Measurements from ENCODE around the gene KIF5C. TPM values are rescaled to one million over a fixed set of nuclear protein-coding genes. Genes with fewer than 3 reads are reported as not detected.
"Not testable (repeated sequence)": the region's sequence is repeated elsewhere in the genome, so short reads cannot be mapped to it uniquely, and the experiment has no call there.

The KIF5C gene
- total RNA-seq (2014; rRNA removed; shearing (Covaris generic)), result 0.12 and 0.29 TPM in 2 replicates

DNA sequence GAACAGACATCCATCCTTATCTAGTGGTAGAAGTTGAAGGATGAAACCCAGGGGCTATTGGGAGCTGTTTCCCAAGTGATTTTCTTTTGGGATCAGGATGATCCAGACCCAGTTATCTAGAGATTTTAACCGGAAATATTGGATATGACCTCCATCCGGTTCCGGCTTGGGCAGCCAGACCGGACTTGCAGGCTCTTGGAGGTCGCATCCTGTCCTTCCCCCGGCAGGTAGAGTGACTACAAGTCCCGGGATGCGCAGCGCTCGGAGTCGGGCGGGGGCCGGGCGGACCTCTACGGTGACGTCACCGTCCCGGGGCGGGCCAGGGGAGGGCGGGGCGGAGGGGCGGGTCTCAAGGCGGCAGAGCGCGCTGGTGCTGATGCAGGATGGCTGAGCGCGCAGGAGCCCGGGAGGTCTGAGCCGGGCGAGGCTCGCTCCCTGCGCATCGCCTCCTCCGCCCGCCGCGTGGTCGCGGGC, at the start of gene KIF5C:
TSS of gene KIF5C (plus strand) at position 360 of the 474 bp plus-strand sequence. CDS start 391 bp downstream, outside the sequence.
- DNase-seq (ENCODE audit: low read depth), result peak; percentile 78

DNA sequence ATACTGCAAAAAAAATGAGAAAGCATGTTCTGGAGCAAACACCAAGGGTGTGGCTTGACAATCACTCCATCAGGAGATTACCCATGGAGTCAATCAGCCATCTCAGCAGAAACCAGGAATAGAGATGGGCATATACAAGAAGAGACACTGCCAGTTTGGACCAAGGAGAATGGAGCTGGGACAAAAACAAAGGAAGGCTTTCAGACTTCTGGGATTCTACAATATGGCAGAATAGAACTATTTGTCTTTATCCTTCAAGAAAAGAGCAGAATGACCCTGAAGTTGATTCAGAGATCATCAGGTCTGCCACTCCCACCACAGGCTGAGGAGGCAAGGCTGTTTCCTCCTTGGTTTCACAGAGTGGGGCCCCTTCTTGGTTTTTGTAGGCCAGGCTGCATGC, 48.2 kb upstream of the KIF5C start:
- DNase-seq (ENCODE audit: low read depth), result no peak

DNA sequence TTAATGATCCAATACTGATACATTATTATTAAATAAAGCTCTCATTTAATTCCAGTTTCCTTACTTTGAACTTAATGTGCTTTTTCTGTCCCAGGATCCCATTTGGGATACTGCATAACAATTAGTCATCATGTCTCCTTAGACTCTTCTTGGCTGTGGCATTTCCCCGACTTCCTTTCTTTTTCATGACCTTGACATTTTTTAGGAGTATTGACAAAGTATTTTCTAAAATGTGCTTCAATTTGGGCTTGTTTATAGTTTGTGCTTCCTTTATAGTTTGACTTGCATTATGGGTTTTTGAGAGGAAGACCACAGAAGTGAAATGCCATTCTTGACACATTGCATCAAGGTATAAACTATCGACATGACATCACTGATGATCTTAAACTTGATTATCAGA, 46.1 kb upstream of the KIF5C start:
- no peak for DNase-seq (ENCODE audit: low read depth)

DNA sequence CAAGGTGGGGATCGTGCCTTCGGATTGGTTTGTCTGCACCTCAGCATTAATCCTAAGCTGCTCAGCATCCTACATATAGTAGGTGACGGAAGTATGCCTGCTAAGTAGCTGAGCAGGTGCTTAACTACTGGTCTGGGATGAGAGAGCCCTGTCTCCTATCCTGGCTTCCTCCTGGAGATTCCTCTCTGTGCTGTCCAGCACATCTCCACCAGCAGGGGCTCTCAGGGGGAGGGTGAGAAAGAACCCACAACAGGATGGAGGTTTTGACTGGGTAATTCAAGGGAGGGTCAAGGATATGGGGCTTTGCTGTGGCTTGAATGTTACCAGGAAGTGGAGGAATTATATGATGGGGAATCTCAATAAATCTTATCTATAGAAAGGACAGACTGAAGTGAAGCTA, 45.4 kb upstream of the KIF5C start:
- DNase-seq (ENCODE audit: low read depth), result no peak

DNA sequence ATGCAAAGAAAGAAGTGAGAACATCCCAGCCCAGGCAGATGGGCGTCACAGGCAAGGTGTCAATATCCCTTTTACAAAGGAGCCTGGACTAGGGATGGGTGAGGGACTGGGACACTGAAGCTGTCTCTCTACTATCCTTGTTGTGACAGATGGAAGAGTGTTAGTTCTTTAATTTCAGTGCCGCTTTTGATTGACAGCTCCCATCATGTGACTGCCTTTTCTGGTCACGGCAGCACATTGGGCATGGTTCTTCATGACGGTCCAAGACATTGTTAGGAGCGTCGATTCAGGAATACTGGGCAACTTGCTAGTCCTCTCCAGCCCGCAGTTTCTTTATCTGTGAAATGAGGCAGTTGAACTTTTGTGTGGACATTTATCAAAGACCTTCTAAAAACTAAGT, 42.4 kb upstream of the KIF5C start:
- DNase-seq (ENCODE audit: low read depth), result no peak

DNA sequence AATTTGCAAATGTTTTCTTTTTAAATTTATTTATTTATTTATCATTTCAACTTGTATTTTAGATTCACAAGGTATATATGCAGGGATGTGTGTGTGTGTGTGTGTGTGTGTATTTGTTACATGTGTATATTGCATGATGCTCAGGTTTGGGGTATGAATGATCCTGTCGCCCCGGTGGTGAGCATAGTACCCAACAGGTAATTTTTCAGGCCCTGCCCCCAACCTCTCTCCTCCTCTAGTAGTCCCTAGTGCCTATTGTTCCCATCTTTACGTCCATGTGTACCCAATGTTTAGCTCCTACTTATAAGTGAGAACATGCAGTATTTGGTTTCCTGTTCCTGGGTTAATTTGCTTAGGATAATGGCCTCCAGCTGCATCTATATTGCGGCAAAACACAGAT, 33.0 kb upstream of the KIF5C start:
- DNase-seq (ENCODE audit: low read depth), result no peak

DNA sequence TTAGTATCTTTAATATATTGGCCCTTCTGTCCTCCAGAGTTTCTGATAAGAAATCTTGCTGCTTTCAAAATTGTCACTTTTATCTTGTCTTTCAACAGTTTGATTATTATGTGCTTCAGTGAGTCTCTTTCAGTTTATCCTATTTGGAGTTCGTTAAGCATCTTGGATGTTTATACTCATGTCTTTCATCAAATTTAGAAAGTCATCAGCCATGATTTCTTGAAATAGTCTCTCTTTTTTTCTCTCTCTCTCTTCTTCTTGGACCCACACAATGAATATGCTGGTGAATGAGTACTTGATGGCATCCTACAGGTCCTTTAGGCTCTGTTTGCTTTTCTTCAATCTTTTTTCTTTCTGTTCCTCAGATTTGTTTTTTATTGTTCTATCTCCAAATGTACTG, 26.9 kb upstream of the KIF5C start:
- DNase-seq (ENCODE audit: low read depth), result no peak

DNA sequence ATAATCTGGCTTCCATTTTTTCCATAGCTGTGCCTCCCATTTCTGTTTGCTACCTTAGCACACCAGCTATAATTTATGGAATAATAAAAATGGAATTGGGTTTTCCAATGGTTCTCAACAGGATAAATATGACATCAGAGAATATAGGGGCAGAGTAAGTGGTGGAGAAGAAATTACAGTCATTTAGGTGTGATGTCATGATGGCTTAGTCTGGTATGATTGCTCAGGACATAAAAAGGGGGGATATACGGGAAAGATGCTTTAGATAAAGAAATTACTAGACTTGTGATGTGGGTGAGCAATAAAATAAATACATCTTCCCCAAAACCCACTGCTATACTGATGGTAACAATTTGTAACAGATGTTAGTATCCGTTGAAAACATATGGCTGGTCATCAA, 21.6 kb upstream of the KIF5C start:
- DNase-seq (ENCODE audit: low read depth), result no peak

DNA sequence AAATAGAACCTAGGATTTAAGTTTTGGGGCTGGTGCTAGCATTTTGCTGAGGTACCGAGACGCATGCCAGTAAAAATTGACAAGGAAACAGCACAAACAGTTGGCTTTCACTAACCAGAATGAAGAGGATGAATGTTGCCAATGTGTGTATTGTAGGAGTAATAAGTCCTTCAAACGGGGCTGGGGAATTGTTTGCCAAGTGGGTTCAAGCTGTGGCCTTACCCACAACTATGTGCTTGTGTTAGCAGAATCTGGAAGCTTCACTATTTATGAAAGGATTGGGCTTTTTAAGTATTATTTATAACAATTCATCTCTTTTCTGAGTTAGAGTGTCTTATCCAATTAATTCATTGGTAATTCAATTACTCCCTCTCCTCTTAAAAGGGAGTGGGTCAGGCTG, 15.0 kb upstream of the KIF5C start:
- no peak for DNase-seq (ENCODE audit: low read depth)

DNA sequence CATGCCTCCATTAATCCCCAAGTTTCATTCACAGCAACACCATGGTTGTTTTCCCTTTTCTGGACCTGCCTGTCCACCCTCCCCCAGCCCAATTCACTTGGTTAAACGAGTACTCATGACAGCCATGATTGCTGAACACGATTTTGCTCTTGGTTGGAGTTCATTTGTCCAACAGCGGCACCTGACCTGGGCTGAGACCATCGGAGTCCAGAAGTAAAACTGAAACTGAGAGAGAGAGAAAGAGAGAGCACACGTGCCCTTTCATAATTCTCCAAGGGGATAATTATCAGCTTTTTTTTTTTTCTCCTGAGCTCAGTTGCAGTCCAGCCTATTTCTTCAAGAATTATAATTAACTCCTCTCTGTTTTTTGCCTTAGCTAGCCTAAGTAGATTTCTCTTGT, 13.7 kb upstream of the KIF5C start:
- DNase-seq (ENCODE audit: low read depth), result peak; percentile 57

DNA sequence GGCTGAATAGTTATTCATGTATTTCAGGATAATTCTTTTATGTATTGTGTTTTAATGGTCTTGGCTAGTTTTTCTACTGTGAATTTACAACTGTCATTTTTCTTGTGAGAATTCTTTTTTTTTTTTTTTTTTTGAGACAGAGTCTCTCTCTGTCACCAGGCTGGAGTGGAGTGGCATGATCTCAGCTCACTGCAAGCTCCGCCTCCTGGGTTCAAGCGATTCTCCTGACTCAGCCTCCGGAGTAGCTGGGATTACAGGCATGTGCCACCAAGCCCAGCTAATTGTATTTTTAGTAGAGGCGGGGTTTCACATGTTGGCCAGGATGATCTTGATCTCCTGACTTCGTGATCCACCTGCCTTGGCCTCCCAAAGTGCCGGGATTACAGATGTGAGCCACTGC, 12.5 kb upstream of the KIF5C start:
- not testable (repeated sequence) for DNase-seq (ENCODE audit: low read depth)

DNA sequence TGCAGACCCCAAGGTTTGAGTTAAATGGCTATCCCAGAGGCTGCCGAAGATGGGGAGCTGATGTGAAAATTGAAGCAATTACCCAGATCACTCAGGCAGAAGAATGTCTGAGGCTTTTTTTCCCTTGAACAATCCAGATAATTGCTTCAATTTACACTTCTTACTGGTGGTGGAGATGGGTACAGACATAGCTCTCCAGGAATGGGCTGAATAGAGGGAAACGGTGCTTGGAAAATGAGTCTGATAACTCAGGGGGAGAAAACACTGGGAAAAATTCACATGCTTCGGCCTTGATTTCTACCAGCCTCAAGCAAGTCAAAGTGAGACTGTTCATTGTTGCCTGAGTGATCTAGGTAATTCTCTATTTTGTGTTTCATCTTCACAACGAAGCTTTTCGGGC, 9.5 kb upstream of the KIF5C start:
- no peak for DNase-seq (ENCODE audit: low read depth)

DNA sequence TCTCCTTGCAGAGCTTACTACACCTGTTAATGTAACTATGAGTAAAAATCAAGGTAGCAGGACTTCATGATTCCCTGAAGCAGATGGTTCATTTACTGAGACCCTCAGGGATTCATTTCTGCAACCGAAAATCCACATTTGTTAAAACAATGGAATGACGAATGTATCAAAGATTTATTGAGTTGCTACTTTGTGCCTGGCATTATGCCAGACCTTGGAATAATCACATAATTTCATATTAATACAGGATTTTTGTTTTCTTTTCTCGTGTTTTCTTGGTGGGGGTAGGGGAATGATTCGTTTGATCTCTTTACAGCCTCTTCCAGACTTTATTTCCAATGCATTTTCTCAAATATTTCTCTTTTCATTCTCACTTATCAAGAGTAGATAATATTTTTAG, 8.9 kb upstream of the KIF5C start:
- DNase-seq (ENCODE audit: low read depth), result no peak

DNA sequence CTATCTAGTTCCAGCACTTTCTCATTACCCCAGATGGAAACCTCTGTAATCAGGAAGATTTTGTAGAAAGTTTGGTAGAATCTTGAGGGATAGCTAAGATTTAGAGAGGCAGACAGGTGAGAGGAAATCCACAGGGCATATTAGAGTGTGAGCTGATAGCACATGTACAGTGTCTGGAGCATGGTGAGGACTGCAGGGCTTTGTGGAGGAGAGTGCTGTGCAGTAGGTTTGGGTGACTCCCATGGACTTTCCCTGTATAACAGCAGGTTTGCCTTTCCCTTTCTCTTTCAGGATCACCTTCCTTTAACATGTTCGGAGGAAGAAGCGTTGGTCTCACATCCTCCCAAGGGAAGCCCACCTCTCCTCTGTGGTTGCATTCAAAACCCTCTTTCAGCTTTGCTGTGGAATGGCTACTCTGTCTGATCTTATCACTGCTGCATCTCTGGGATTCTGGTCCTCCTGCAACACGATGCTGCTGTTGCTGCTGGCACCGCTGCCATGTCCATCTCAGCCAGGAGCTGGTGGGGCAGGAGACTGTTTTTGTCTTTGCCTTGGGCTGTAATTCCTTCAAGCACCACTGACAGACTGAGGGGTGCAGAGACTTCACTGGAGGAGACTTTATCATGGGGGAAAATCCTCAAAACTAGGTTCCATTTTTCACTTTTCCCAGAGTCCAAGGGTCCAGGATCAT, 7.8 kb upstream of the KIF5C start:
- DNase-seq (ENCODE audit: low read depth), result no peak

DNA sequence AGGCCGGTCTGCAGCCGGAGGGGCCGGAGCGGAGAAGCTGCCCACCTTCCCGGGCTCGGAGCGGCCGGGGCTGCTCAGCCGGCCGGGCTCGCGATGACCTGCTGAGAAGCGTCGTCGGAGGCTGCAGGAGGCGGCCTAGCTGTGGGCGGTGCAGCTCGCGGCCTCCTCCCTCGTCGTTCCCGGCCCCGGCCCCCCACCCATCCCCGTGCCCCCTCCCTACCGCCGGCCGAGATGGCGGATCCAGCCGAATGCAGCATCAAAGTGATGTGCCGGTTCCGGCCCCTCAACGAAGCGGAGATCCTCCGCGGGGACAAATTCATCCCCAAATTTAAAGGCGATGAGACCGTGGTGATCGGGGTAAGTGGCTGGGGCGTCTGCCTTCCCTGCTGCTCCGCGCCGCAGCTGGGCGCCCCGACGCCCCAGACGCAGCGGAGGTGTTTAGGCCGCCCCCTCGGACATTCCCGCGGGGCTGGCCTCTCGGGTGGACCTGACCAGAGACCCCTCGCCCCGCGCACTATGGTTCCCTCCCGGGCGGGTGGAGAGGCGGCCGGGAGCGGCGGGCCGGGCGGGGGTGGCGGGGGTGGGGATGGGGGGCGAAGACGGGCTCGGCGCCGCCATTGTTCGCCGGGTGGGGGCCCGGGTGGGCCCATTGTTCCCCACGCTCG, 492 bp downstream of the KIF5C start:
- DNase-seq (ENCODE audit: low read depth), result no peak

DNA sequence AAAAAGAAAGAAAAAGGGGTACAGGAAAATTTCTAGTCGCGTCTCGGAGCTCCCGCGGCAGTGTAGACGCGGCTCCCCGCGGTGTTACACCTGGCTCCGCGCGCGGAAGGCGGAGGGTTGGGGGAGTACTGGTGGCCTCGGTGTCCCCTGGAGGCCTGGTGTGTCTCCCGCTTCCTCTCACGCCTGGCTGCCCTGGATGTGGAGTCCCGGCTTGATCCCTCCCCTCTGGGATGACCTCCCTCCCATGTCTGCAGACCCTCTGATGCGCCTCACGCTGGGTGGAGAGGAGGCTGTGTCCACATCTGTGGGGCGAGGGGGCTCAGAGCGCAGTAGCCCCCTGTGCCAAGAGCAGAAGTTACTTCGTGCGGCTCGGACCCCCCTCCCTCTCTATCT, 1.2 kb downstream of the KIF5C start:
- DNase-seq (ENCODE audit: low read depth), result no peak

DNA sequence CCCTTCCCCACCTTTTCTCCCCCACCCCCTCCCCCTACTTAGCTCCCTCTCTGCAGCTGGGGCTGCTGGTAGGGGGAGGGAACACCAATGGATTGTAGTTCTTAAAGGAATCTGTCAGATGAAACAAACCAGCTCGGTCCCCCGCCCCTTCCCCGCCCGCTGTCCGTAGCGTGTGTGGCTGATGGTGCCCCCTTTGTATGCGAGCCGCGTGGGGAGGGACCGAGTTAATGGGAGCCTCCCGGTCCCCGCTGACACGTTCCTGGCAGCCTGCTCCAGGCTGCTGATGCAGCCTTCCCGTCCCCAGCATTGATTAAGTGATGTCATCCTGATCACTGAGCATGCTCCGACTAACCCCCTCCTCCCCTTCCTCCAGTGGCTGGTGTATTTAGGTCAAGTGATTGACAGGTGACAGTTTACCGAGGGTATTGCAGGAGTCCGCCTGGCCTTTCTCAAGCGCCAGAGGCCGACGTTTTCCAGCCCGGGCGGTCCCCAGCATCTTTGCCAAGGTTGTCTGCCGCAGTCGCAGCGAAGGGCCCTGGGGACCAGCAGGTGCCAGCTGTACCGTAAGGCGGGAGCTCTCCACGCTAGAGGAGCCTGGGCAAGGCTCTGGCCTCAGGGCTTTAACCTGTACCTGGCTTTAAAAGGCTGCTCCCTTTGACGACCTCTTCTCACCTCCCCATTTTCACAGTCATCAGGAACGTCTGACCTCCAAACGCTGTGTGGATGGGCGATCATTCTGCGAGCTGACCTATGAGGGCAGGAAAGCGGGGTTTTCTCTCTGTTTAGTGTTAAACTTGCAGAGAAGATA, 1.8 kb downstream of the KIF5C start:
- no peak for DNase-seq (ENCODE audit: low read depth)

DNA sequence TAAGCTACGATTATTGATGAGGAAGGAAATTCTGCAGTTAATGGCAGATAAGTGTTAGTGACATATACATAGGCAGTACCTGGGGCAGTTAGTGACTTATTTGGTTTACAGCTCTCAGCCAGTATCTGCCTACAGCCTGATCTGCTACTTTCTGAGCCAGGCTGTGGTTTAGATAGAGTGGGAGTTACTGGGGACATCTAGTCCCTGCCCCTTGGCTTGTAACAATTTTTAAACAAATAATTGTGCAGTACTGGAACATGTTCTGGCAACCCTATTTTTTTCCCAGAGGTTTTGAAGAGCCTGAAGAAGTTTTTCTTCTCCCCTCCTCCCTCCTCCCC, 2.3 kb downstream of the KIF5C start:
- DNase-seq (ENCODE audit: low read depth), result no peak

DNA sequence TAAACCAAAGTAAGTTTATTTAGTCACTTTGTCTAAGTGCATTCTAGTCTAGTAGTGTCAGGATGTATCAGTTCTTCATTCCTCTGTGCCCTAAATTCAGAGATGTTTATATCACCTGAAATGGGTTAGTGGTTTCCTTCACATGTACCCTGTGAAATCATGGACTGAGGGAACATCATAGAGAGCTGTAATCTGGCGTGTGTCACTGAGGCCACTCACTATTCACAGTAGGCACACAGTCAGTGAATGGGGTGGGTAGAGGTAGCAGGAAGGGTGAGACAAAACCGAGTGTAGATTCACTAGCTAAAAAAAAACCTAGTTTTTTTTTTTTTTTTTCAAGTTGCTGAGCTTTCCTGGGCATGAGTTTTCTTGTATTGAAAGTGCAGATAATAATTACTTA, 5.6 kb downstream of the KIF5C start:
- no peak for DNase-seq (ENCODE audit: low read depth)

DNA sequence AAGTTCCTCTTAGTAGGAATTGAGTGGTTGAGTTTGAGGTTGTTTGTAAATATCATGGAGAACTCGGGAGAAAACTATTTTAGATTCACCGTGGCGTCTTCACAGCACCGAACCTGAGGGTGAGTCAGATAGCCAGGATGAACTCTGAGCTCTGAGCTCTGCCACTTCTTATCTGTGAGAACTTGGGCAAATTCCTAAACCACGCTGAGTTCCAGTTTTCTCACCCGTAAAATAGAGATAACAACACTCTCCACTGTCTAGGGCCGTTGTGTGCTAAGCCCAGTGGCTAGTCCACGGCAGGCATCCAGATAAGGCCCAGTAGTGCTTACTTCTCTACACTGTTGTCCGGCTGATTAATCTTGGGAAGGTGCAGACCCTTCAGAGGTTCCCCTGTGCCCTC, 7.0 kb downstream of the KIF5C start:
- DNase-seq (ENCODE audit: low read depth), result no peak

DNA sequence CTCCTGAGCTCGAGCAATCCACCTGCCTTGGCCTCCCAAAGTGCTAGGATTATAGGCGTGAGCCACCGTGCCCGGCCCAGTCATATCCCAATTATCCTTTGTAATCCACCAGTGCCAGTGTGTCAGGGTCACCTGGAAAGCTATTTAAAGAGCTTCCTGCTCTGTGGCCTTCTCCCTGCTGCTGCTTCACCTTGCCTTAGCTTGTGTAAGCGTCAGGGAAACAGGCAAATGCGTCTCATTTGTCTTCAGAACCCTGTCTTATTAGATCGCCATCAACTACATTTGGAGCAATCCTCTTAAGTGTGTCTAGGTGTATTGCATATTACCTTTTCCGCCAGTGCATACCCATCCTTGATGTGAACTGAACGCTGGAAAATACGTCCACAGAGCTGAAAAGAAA, 10.2 kb downstream of the KIF5C start:
- no peak for DNase-seq (ENCODE audit: low read depth)

DNA sequence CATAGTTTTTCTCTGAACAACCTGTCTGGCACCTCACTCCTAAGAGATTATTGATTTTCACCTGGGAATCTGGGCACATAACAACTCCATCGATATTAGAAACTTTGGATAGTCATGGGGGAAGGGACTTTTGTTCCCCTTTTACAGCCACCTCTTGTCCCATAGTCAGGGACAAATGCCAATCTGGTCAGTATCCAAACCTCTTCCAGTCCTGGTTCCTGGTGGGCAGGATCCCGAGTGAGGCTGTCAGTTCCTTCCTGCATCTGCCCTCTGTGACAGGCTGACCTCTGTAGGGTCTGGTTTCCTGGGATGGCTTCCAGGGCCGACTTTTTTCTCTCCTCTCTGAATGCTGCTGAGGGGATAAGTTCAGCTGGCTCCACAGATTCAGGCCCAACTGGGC, 11.0 kb downstream of the KIF5C start:
- DNase-seq (ENCODE audit: low read depth), result no peak
